GM21786 (cell line): ENCODE measurements around the gene CPHXL2.

Source experiments
- ATAC-seq: cut with Tn5 transposase; IDR thresholded peaks from one replicate; pipeline ENCODE4 v1.9.1; 2021; ENCODE audit not compliant: unreplicated experiment

CPHXL2 gene

DNA sequence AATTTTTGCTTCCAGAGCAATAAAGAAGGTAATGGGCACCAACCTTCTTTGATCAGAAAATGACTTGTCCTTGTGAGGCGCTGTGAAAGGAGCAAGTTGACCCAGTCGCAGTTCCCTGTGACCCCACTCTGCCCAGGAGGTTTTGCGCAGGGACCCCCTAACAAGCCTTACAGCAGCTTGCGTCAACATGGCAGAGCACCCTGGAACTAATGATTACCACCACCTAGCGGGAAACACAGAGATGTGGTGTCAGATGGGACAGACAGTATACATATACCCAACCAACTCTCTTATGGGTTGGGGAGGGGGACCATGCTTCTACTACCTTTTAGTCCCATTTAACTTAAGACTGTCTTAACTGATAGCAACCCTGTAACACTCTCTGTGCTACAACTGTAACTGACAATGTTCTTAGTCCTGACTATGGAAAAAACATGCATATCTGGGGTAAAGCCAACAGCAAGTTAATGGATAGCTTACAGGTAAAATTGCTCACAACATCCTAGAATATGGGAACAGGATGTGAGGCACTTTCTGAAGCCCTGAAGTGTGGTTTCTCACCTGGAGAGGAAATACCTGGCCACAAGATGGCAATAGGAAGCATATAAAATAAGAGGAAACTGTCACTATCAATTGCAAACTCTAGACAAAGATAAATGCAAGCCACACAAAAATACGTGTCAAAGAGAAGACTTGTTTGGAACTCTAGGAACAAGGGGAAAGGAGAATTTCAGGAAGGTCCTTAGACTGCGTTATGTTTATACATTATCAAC, 32.4 kb downstream of the CPHXL2 start:
- no peak for ATAC-seq

- ATAC-seq = no peak
Measured at GRCh38 chr16:75640598-75640997, 36.2 kb downstream of the CPHXL2 start.

- no peak for ATAC-seq
Measured at GRCh38 chr16:75635036-75635435, 41.8 kb downstream of the CPHXL2 start.

DNA sequence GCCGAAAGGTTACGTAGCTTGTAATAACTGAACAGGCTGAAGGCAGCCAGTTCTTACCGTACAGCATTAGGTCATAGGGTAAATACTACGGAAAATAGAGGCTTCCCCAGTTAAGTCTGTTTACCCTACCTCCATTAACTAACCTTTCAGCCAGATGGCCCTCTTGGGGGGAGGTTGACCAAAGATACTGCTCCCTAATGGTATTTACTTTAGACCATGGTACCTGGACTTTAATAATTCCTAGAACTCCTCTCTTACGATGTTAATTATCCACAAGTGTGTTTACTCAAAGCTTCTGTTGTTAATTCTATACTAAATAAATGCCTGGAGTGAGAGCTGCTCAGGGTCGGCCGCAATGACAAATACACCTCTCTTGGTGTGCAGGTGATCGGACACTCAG, 44.0 kb downstream of the CPHXL2 start:
- no peak for ATAC-seq

DNA sequence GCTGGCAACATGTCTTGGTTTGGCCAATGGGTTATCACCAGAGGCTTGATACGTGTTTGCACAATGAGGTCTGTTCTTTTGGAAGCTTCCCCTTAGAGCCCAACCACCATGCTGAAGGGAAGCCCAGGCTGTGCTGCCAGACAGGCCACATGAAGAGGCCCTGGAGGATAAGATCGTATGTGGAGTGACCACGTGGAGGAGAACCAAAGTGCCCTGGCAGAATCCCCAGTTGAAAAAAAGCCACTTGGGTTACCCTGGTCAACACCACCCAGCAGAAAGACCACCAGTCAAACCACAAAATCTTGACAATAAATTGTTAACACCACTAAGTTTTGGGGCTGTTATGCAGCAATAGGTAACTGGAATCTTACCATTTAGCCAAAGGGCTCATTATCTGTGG, 46.8 kb downstream of the CPHXL2 start:
- no peak for ATAC-seq

- no peak for ATAC-seq
Measured at GRCh38 chr16:75629132-75629531, 47.7 kb downstream of the CPHXL2 start.

DNA sequence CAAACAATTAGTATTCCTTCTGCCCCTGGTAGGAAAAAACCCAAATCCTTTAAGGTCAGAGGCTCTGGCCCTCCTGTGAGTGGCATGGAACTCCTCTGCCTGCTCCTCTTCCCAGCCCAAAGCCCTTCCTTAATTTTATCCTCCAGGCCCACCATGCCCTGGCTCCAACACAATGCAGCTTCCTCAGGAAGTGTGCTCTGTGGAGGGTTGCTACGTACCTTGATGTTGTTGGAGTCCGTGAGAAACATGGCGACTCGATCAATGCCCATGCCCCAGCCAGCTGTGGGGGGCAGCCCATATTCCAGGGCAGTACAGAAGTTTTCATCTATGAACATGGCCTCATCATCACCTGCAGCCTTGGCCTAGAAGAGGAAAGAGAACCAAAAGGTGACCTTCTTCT, 48.5 kb downstream of the CPHXL2 start:
- ATAC-seq = no peak

- no peak for ATAC-seq
Measured at GRCh38 chr16:75627851-75628250, 49.0 kb downstream of the CPHXL2 start.

GRCh38 chr16:75626806-75627205, 50.0 kb downstream of the CPHXL2 start:
- no peak for ATAC-seq

DNA sequence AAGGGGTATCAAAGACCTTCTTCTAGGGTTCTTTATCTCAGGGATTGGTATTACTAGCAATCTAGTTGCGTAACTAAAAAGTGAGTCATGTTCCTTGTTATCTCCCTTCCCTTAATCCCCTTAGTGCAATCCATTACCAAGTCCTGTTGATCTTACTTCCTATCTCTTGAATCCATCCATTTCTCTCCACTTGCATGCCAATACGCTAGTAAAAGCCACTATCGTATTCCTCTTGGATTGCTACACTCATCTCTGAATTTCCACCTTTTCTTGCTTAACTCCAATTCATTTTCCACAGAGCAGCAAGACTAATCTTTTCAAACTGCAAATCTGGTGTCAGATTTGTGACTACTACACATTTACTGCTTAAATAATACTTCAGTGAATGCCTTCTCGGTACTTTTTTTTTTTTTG, 51.9 kb downstream of the CPHXL2 start:
- ATAC-seq = no peak

DNA sequence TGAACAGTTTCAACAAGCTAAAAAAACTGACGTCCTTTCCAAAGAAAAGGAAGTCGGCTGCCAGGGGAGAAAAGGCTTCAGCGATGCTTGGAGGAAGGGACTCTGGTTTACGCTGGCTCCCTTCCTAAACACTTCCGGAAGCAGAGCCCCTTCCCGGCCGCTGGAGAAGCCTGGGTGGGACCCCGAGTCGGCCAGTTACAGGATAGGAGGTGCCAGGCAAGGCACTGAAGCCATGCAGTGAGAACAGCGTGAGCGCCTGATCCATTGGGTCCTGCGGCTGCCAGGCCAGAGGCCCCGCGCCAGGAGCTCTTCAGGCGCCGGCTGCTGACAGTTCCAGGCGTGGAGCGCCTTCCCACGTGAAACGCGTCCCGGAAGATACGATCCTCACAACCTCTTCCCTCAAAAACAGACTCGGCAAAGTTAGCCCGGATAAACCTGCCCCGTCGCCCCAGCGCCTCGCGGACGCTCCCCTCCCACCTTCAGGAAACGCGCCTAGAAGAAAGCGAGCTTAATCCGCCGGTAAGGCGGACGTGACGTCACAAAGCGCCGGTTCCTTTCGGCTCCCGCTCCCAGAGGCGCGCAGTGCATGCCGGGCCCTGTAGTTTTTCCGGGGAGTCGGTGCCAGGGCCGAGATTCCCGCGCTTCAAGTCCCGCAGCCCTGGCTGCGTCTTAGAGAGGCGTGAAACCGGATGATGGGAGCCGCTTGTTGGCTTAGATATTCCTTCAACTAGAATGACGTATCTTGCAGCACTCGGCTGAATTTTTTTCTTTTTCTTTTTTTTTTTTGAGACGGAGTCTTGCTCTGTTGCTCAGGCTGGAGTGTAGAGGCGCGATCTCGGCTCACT, 53.8 kb downstream of the CPHXL2 start, which contains the start of gene ADAT1:
Gene ADAT1 (minus strand): TSS at position 521 of the 845 bp plus-strand sequence. CDS start 2,482 bp downstream, outside the sequence.
- peak; percentile 93 for ATAC-seq

DNA sequence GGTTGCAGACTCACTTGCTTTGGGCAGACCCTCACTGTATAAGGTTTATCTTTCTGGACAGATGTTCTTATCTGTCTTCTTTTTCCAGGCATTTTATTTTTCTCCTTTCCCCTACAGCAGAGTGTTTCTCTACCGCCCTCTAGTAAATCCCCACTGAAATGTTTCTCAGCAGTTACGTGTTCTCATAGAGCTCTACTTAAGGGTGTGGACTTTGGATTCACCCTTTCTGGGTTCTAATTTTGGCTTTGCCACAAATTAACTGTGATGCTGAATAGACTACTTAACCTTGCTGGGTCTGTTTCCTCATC, 55.7 kb downstream of the CPHXL2 start:
- no peak for ATAC-seq

DNA sequence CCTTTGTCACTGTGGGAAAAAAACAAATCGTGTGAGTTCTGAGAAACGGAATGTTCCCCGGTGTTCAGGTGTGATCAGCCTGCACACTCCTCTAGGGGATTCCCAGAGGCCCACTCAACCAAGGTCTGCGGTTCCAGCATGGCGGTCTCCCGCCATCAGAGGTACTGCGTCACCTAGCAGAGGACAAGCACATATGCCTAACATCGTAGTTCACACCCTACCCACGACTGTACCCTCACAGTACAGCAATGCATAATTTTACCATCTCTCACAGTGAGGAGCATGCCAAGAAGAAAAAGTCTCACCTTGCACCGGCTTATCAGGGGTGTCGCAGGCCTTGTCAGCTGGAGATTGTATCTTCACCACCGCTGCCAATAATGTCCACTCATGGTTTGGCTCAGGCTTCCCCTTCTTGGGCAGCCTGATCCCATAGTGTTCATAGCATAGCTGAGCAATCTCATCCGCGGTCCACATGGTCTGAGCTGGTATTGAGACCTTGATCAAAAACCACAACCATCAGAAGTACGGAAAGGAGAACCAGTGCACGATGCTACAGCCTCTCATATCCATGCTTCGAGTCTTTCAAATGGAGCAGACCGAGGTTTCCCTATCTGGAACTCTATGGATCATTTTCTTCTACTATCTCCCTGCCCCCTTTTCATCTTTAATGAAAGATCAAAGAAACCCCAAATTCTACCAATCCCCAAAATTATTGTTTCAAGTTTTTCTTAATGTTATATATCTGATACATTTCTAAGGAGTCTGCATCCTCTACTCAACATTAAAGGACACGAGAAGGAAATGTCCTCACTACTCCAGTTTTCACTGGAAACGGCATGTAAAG, 56.3 kb downstream of the CPHXL2 start:
- ATAC-seq = no peak

DNA sequence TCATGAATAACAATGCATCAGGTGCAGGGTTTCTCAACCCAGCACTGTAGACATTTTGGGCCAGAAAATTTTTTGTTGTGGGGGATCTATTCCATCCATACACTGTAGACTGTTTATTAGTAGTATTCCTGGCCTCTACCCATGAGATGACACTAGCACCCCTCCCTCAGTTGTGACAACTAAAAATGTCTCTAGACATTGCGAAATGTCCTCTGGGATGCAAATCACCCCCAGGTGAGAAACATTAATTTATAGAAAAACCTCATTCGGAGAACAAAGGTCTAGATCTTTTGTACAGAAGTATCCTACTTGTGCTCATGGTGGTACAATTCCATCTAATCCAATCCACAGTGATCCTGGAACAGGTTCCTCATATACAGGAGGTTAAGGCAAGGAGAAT, 58.0 kb downstream of the CPHXL2 start:
- no peak for ATAC-seq

DNA sequence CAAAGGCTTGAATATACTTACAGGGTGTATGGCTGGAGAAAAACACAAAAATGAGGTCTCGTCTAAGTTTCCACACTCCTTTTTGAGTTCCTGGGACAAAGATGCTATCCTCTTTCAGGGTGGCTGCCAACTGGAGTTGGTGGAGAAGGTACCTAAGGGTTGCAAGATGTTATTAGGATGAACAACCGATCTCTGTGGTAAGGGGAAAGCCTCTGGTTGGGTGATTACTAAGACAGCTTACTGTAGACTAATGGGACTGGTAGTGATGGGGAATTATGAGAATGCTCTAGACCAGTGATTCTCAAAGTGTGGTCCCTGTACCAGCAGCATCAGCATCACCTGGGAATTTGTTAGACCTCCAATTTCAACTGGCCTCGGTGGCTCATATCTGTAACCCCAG, 59.7 kb downstream of the CPHXL2 start:
- no peak for ATAC-seq

GRCh38 chr16:75616521-75617010, 60.2 kb downstream of the CPHXL2 start:
- ATAC-seq = no peak

DNA sequence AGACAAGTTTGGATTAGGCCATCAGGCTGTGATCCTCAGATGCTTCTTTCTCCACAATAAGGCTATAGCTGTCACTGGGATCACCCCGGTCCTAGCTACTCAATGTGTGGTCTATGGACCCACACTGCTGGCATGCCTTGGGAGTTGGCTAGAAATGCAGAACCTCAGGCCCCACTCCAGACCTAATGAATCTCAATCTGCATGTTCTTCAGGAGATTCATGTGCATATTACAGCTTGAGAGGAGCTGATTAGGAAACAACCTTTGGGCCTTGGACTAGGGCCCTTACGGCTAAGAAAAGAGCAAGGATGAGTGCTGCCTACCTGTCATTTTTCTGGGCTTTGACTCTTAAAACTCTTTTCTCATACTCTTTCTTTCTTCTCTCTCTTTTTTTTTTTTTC, 61.2 kb downstream of the CPHXL2 start:
- ATAC-seq = no peak

DNA sequence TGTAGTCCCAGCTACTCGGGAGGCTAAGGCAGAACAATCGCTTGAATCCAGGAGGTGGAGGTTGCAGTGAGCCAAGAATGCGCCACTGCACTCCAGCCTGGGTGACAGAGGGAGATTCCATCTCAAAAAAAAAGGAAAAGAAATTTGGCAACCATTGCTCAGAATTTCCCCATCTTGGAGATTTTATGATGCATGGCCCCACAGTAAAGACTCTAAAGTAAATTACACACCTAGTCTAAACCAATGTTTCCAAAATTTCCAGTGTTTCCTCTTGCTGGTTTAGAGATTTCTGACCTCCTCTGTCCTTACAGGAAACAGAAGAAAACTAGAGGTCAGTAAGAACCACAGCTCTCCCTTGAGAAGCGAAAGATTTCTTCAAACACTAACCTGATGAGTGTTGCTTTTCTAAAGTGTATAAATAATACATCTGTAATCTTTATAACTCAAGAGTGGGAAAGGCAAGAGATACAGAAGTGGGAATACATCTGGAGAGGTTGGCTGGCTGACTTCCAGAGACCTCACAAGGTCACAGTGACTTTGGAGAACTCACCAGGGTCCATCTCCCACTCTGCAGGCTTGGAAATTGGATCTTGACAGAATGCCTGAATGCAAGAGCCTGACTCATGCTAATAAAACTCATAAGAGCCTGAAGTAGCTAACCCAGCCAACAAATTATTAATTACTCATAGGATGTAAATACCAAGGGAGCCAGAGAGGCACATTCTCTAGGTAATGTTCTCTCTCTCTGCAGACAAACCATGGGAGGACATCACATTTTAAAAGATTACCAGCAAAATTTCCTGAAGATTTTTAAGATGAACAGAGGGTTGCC, 62.5 kb downstream of the CPHXL2 start:
- no peak for ATAC-seq
